ENCODE results near the gene ASTE1.
"Not testable (repeated sequence)": the region's sequence is repeated elsewhere in the genome, so short reads cannot be mapped to it uniquely, and the experiment has no call there.

The ASTE1 gene

DNA sequence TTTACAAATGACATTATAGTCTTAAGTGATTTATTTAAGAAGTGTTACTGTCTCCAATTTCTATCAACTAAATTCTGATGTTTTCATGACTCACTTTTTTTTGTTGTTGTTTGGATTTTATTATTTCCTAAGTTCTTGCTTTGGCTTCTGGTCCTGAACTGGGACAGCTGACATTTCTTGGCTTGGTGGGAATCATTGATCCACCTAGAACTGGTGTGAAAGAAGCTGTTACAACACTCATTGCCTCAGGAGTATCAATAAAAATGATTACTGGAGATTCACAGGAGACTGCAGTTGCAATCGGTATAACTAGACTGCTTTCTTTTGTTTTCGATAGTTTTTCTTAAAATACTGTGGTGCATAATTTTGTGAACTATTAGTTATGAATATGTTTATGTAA is 47.5 kb downstream of the ASTE1 start:
- peaks cover 59% of the 10 kb centered on the region for H3K36me3 ChIP-seq (ENCODE audit: low read depth)
- peaks cover 14% of the 10 kb centered on the region for H3K4me1 ChIP-seq (ENCODE audit: insufficient read depth, poor library complexity, severe bottlenecking)
- ATAC-seq (ENCODE audit: low read depth) (no peak), DNase-seq (ENCODE audit: low spot score) (no peak)
- H3K9me3 ChIP-seq (ENCODE audit: severe bottlenecking) = no peaks in the 10 kb centered on the region
- no peak overlapping the region for H3K27ac ChIP-seq (ENCODE audit: poor library complexity, severe bottlenecking)
- no peak overlapping the region for H3K4me3 ChIP-seq (ENCODE audit: severe bottlenecking)
- TF ChIP-seq, protein P1, sequence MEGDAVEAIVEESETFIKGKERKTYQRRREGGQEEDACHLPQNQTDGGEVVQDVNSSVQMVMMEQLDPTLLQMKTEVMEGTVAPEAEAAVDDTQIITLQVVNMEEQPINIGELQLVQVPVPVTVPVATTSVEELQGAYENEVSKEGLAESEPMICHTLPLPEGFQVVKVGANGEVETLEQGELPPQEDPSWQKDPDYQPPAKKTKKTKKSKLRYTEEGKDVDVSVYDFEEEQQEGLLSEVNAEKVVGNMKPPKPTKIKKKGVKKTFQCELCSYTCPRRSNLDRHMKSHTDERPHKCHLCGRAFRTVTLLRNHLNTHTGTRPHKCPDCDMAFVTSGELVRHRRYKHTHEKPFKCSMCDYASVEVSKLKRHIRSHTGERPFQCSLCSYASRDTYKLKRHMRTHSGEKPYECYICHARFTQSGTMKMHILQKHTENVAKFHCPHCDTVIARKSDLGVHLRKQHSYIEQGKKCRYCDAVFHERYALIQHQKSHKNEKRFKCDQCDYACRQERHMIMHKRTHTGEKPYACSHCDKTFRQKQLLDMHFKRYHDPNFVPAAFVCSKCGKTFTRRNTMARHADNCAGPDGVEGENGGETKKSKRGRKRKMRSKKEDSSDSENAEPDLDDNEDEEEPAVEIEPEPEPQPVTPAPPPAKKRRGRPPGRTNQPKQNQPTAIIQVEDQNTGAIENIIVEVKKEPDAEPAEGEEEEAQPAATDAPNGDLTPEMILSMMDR (IDR thresholded peaks at IDR 0.05; ENCODE audit: poor library complexity, severe bottlenecking) = no peak
- no peaks in the 10 kb centered on the region for H3K27me3 ChIP-seq (ENCODE audit: insufficient read depth, poor library complexity, severe bottlenecking)

DNA sequence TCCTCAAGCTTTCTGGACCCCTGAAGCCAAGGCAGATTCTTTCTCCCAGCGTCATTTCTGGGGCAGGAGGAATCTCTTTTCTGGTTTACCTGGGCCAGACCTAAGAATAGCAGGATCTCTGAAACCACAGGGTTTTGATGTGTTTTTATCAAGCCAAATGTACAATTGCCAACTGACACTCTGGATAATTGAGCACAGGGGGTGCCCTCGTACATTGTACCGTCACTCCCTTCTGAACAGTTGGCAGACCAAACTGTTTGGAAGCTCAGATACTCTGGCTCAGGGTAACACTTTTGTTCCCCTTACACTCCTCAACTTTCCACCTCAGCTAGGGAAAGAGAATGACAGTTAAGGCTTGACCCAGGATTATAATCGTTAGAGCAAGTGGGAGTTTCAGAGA is 49.9 kb downstream of the ASTE1 start:
- Histone ChIP-seq H3K4me3 (ENCODE audit: severe bottlenecking) (no peak overlapping the region), H3K27me3 (ENCODE audit: insufficient read depth, poor library complexity, severe bottlenecking) (no peaks in the 10 kb centered on the region), H3K27ac (ENCODE audit: poor library complexity, severe bottlenecking) (no peak overlapping the region), H3K4me1 (ENCODE audit: insufficient read depth, poor library complexity, severe bottlenecking) (peaks cover 14% of the 10 kb centered on the region), H3K36me3 (ENCODE audit: low read depth) (peaks cover 40% of the 10 kb centered on the region), H3K9me3 (ENCODE audit: severe bottlenecking) (no peaks in the 10 kb centered on the region)
- ATAC-seq (ENCODE audit: low read depth) = no peak
- TF ChIP-seq, protein P1 (IDR thresholded peaks at IDR 0.05; ENCODE audit: poor library complexity, severe bottlenecking) = no peak
- DNase-seq (ENCODE audit: low spot score) = no peak

DNA sequence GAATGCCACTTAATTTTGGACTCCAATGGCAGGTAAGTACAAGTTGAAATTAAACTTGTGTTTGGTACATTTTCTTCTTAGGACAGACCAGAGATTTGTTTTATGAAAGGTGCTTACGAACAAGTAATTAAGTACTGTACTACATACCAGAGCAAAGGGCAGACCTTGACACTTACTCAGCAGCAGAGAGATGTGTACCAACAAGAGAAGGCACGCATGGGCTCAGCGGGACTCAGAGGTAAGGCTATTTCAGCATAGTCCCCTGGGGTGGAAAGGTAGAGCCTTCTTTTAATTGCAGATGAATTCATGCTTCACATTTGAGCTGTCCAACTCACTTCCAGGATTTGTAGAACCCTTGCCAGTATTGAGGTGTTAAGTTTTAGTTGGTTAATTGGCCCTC is 51.4 kb downstream of the ASTE1 start:
- peaks cover 32% of the 10 kb centered on the region for H3K36me3 ChIP-seq (ENCODE audit: low read depth)
- TF ChIP-seq, protein P1 (IDR thresholded peaks at IDR 0.05; ENCODE audit: poor library complexity, severe bottlenecking) = no peak
- no peaks in the 10 kb centered on the region for H3K9me3 ChIP-seq (ENCODE audit: severe bottlenecking)
- H3K4me3 ChIP-seq (ENCODE audit: severe bottlenecking) = no peak overlapping the region
- peak overlapping the region; percentile 34 for H3K27ac ChIP-seq (ENCODE audit: poor library complexity, severe bottlenecking)
- peak; percentile 95 for ATAC-seq (ENCODE audit: low read depth)
- peak; percentile 56 for DNase-seq (ENCODE audit: low spot score)
- peaks cover 14% of the 10 kb centered on the region for H3K4me1 ChIP-seq (ENCODE audit: insufficient read depth, poor library complexity, severe bottlenecking)
- no peaks in the 10 kb centered on the region for H3K27me3 ChIP-seq (ENCODE audit: insufficient read depth, poor library complexity, severe bottlenecking)

DNA sequence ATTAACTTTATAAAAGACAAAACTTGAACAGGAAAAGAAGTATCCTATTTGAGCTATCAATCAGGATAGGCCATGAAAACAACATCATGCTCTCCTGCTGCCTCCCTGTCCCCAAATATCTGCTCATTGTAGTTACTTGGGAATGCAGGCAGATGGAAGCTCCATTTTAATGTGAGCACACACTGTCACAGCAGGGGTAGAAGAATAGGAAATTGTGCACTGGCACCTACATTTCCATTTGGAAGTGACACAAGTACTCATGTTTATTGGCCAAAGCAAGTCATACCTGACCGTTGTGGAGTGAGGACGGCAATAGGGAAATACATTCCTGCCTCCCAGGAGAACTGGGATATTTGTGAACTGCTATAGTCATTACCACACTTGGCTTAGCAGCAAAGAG is 52.4 kb downstream of the ASTE1 start:
- Histone ChIP-seq H3K27ac (ENCODE audit: poor library complexity, severe bottlenecking) (peak overlapping the region; percentile 34), H3K9me3 (ENCODE audit: severe bottlenecking) (no peaks in the 10 kb centered on the region), H3K4me3 (ENCODE audit: severe bottlenecking) (no peak overlapping the region), H3K36me3 (ENCODE audit: low read depth) (peaks cover 31% of the 10 kb centered on the region), H3K4me1 (ENCODE audit: insufficient read depth, poor library complexity, severe bottlenecking) (peaks cover 14% of the 10 kb centered on the region), H3K27me3 (ENCODE audit: insufficient read depth, poor library complexity, severe bottlenecking) (no peaks in the 10 kb centered on the region)
- TF ChIP-seq, protein P1 (IDR thresholded peaks at IDR 0.05; ENCODE audit: poor library complexity, severe bottlenecking) = no peak
- ATAC-seq (ENCODE audit: low read depth) = no peak
- DNase-seq (ENCODE audit: low spot score) = no peak

DNA sequence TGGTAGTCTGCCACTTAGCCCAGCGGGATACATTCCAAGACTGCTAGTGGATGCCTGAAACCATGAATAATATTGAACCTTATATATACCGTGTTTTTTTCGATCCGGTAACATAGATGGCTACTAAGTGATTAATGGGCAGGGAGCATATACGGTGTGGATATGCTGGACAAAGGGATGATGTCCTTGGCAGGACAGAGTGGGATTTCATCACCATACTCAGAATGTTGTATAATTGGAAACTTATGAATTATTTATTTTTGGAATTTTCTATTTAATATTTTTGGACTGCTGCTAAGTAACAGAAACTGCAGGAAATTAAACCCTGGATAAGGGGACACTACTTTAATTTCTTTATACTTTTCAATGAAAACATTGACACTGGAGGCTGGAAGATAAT is 53.2 kb downstream of the ASTE1 start:
- H3K9me3 ChIP-seq (ENCODE audit: severe bottlenecking) = no peaks in the 10 kb centered on the region
- H3K36me3 ChIP-seq (ENCODE audit: low read depth) = peaks cover 26% of the 10 kb centered on the region
- TF ChIP-seq, protein P1 (IDR thresholded peaks at IDR 0.05; ENCODE audit: poor library complexity, severe bottlenecking) = no peak
- no peak for DNase-seq (ENCODE audit: low spot score)
- no peak for ATAC-seq (ENCODE audit: low read depth)
- no peaks in the 10 kb centered on the region for H3K27me3 ChIP-seq (ENCODE audit: insufficient read depth, poor library complexity, severe bottlenecking)
- no peak overlapping the region for H3K4me3 ChIP-seq (ENCODE audit: severe bottlenecking)
- H3K4me1 ChIP-seq (ENCODE audit: insufficient read depth, poor library complexity, severe bottlenecking) = peaks cover 14% of the 10 kb centered on the region
- no peak overlapping the region for H3K27ac ChIP-seq (ENCODE audit: poor library complexity, severe bottlenecking)

DNA sequence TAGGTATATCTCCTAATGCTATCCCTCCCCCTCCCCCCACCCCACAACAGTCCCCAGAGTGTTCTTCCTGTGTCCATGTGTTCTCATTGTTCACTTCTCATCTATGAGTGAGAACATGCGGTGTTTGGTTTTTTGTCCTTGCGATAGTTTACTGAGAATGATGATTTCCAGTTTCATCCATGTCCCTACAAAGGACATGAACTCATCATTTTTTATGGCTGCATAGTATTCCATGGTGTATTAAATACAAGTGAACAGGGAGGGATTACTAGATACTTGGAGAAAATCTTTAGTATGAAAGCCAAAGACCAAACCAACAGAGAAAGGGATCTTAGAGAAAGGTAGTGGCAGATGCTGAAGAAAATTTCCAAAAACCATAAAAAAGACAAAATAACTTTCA is 54.0 kb downstream of the ASTE1 start:
- not testable (repeated sequence) for H3K27me3 ChIP-seq (ENCODE audit: insufficient read depth, poor library complexity, severe bottlenecking); DNase-seq (ENCODE audit: low spot score); H3K4me3 ChIP-seq (ENCODE audit: severe bottlenecking); H3K27ac ChIP-seq (ENCODE audit: poor library complexity, severe bottlenecking); ATAC-seq (ENCODE audit: low read depth); H3K9me3 ChIP-seq (ENCODE audit: severe bottlenecking)
- Histone ChIP-seq H3K4me1 (ENCODE audit: insufficient read depth, poor library complexity, severe bottlenecking) (peaks cover 14% of the 10 kb centered on the region), H3K36me3 (ENCODE audit: low read depth) (peaks cover 29% of the 10 kb centered on the region)
